A549 (cell line): Measurements from ENCODE around the gene MEDAG. TPM values are rescaled to one million over a fixed set of nuclear protein-coding genes. Genes with fewer than 3 reads are reported as not detected.

ENCODE experiments used
- ATAC-seq, 2 experiments: fragments of 200-7000 bp in 1 of 2; fragments of >200 bp in 1 of 2; cut with Nextera tagmentation in 1 of 2; cut with Tn5 transposase in 1 of 2; 3 replicates each; pipeline versions ENCODE4 v1.8.0 to v1.9.1; 2018 to 2020; ENCODE audit warnings: mild to moderate bottlenecking in 1 of 2, moderate library complexity in 1 of 2
- CTCF ChIA-PET: fragments of 300-600 bp; sonication (Branson Sonifier 250); formaldehyde crosslinking; extraction: SDS; loops from one replicate; lab custom pipeline; 2021; ENCODE audit warnings: antibody characterized with exemption, inconsistent platforms; lab: Yijun Ruan, JAX
- POLR2A ChIA-PET: fragments of 350-600 bp; formaldehyde crosslinking; extraction: SDS; loops from one replicate; lab custom pipeline; 2021; ENCODE audit warnings: antibody characterized with exemption, inconsistent platforms; lab: Yijun Ruan, JAX
- DNase-seq, 2 experiments: peaks; one replicate each; pipeline versions ENCODE4 v3.0.0 to v3.0.0-alpha.2; 2011 to 2016; ENCODE audit warnings: low read depth in 1 of 2, low spot score in 1 of 2
- FAIRE-seq: peaks from 2 replicates; lab custom pipeline; 2011; peaks lifted over from hg19 to GRCh38; lab: Jason Lieb, UNC
- H3K27ac ChIP-seq, 2 experiments: fragments of >200 bp; sonication (Bioruptor Twin); formaldehyde crosslinking; 3 replicates each; pipeline ENCODE4 v1.5.1; 2016 to 2017
- H3K4me1 ChIP-seq: fragments of >200 bp; sonication (Bioruptor Twin); formaldehyde crosslinking; 3 replicates; pipeline ENCODE4 v1.6.1; 2016
- H3K4me2 ChIP-seq: fragments of >200 bp; sonication (Bioruptor Twin); formaldehyde crosslinking; 3 replicates; pipeline ENCODE4 v1.6.1; 2016
- H3K4me3 ChIP-seq: fragments of >200 bp; sonication (Bioruptor Twin); formaldehyde crosslinking; 3 replicates; pipeline ENCODE4 v1.5.1; 2016
- H3K9me3 ChIP-seq: fragments of >200 bp; sonication (Bioruptor Twin); formaldehyde crosslinking; 3 replicates; pipeline ENCODE4 v1.6.1; 2016
- CBX8 ChIP-seq: fragments of 200-600 bp; sonication (generic); IDR thresholded peaks from 2 replicates; pipeline ENCODE4 v1.6.1; 2016
- CEBPB ChIP-seq, 2 experiments: fragments of >200 bp in 1 of 2; sonication (Bioruptor Twin) in 1 of 2; formaldehyde crosslinking in 1 of 2; IDR thresholded peaks; 2 replicates each; pipeline ENCODE4 v1.6.1; 2012 to 2016
- HDAC2 ChIP-seq: fragments of 200-600 bp; sonication (generic); IDR thresholded peaks from 2 replicates; pipeline ENCODE4 v1.6.1; 2016
- HOXA7 ChIP-seq: fragments of 250-450 bp; sonication (Bioruptor Pico); IDR thresholded peaks from 2 replicates; pipeline ENCODE4 v1.5.0; 2020; ENCODE audit warnings: mild to moderate bottlenecking, moderate library complexity
- HOXB13 ChIP-seq: fragments of 250-450 bp; sonication (Bioruptor Pico); IDR thresholded peaks from 2 replicates; pipeline ENCODE4 v1.5.0; 2020; ENCODE audit warnings: low read depth, mild to moderate bottlenecking, moderate library complexity
- HOXB5 ChIP-seq: fragments of 250-450 bp; sonication (Bioruptor Pico); IDR thresholded peaks from 2 replicates; pipeline ENCODE4 v1.5.0; 2020; ENCODE audit warnings: mild to moderate bottlenecking, moderate library complexity
- NPAS2 ChIP-seq: fragments of 250-450 bp; sonication (Bioruptor Pico); IDR thresholded peaks from 2 replicates; pipeline ENCODE4 v1.8.0; 2022; ENCODE audit warnings: mild to moderate bottlenecking, moderate library complexity, borderline replicate concordance
- NR3C1 ChIP-seq: fragments of >200 bp; sonication (Bioruptor Twin); formaldehyde crosslinking; IDR thresholded peaks from 3 replicates; pipeline ENCODE4 v1.6.1; 2017
- POLR2A ChIP-seq: IDR thresholded peaks from 2 replicates; pipeline ENCODE4 v1.6.1; 2012; ENCODE audit warnings: mild to moderate bottlenecking, low read length
- RAD21 ChIP-seq, 2 experiments: fragments of >200 bp in 1 of 2; sonication (Bioruptor Twin) in 1 of 2; formaldehyde crosslinking in 1 of 2; IDR thresholded peaks in 1 of 2; conservative IDR thresholded peaks in 1 of 2; 2 replicates in 1 of 2; 3 replicates in 1 of 2; pipeline ENCODE4 v1.6.1; 2012 to 2018; ENCODE audit warnings: inconsistent platforms in 1 of 2
- RARB ChIP-seq: fragments of 250-450 bp; sonication (Bioruptor Pico); IDR thresholded peaks from 2 replicates; pipeline ENCODE4 v1.8.0; 2021; ENCODE audit warnings: mild to moderate bottlenecking, moderate library complexity
- RFX5 ChIP-seq: fragments of 450-650 bp; IDR thresholded peaks from 2 replicates; pipeline ENCODE4 v1.7.1; 2014; ENCODE audit warnings: antibody characterized with exemption, mild to moderate bottlenecking, moderate library complexity
- RNF2 ChIP-seq: fragments of 200-600 bp; sonication (generic); IDR thresholded peaks from 2 replicates; pipeline ENCODE4 v1.6.1; 2016; ENCODE audit warnings: low read depth, mild to moderate bottlenecking, antibody characterized with exemption, moderate library complexity, borderline replicate concordance
- TFCP2L1 ChIP-seq: fragments of 250-450 bp; sonication (Bioruptor Pico); IDR thresholded peaks from 2 replicates; pipeline ENCODE4 v1.5.0; 2021; ENCODE audit warnings: mild to moderate bottlenecking
- TP53 ChIP-seq: fragments of 250-450 bp; sonication (Bioruptor Pico); IDR thresholded peaks from 2 replicates; pipeline ENCODE4 v1.5.0; 2021; ENCODE audit warnings: mild to moderate bottlenecking, moderate library complexity
- WGBS: methylation state at CpG from one replicate; pipeline ENCODE4 v1.1.6; 2017; ENCODE audit errors: missing lambda C conversion rate; 5-methylcytosine and 5-hydroxymethylcytosine counted together
- polyA plus RNA-seq, 4 experiments: library from polyadenylated mRNA; depleted of rRNA in 3 of 4; stranded (reverse); fragments of >200 nt; fragmentation: RNase III in 1 of 4; extraction: RNeasy Plus Mini Kit Qiagen cat#74134 plus additional on column Dnase treatment in 1 of 4; gene quantifications; 2 replicates in 3 of 4; 3 replicates in 1 of 4; pipeline ENCODE4 v1.2.3, GENCODE V29; 2011 to 2017
- TF ChIP-seq, protein P1 (sequence below): IDR thresholded peaks from 2 replicates; pipeline ENCODE4 v1.6.1; 2012
- TF ChIP-seq, protein P2 (sequence below): fragments of >200 bp; sonication (Bioruptor Twin); formaldehyde crosslinking; IDR thresholded peaks from 3 replicates; pipeline ENCODE4 v1.5.1; 2016
- TF ChIP-seq, protein P3 (sequence below): IDR thresholded peaks from 2 replicates; pipeline ENCODE4 v1.6.1; 2012

The MEDAG gene
- polyA plus RNA-seq, 2 of the 4 experiments (the other 2 are of a cell fraction), result 0.21 TPM; not detected in 1

GRCh38 chr13:30971575-30971974, 65.5 kb downstream of the MEDAG start (continued):
- TF ChIP-seq RFX5, result no peak
- no peak for TF ChIP-seq RARB (CRISPR knock-in tag)

GRCh38 chr13:30972888-30973377, 66.9 kb downstream of the MEDAG start:
- Histone ChIP-seq H3K4me3 (no peak overlapping the region), H3K4me2 (no peak overlapping the region)
- TF ChIP-seq TP53 (CRISPR knock-in tag), result no peak
- TF ChIP-seq CBX8, result no peak
- no peak for TF ChIP-seq TFCP2L1 (CRISPR knock-in tag)
- no peak for TF ChIP-seq POLR2A
- TF ChIP-seq, protein P1, sequence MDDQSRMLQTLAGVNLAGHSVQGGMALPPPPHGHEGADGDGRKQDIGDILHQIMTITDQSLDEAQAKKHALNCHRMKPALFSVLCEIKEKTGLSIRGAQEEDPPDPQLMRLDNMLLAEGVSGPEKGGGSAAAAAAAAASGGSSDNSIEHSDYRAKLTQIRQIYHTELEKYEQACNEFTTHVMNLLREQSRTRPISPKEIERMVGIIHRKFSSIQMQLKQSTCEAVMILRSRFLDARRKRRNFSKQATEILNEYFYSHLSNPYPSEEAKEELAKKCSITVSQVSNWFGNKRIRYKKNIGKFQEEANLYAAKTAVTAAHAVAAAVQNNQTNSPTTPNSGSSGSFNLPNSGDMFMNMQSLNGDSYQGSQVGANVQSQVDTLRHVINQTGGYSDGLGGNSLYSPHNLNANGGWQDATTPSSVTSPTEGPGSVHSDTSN, result no peak
- TF ChIP-seq, protein P2, sequence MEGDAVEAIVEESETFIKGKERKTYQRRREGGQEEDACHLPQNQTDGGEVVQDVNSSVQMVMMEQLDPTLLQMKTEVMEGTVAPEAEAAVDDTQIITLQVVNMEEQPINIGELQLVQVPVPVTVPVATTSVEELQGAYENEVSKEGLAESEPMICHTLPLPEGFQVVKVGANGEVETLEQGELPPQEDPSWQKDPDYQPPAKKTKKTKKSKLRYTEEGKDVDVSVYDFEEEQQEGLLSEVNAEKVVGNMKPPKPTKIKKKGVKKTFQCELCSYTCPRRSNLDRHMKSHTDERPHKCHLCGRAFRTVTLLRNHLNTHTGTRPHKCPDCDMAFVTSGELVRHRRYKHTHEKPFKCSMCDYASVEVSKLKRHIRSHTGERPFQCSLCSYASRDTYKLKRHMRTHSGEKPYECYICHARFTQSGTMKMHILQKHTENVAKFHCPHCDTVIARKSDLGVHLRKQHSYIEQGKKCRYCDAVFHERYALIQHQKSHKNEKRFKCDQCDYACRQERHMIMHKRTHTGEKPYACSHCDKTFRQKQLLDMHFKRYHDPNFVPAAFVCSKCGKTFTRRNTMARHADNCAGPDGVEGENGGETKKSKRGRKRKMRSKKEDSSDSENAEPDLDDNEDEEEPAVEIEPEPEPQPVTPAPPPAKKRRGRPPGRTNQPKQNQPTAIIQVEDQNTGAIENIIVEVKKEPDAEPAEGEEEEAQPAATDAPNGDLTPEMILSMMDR, result no peak
- no peak for TF ChIP-seq HDAC2
- TF ChIP-seq NPAS2 (CRISPR knock-in tag), result no peak
- TF ChIP-seq HOXB5 (CRISPR knock-in tag), result no peak
- TF ChIP-seq RNF2, result no peak
- no peak for TF ChIP-seq HOXB13
- TF ChIP-seq, all 56 proteins: peak for 0
- FAIRE-seq, result no peak
- POLR2A ChIA-PET, result no interaction called here
- 3% methylated on average over 1 of the region's 1 CpG for WGBS
- Histone ChIP-seq H3K9me3 (no peaks in the 10 kb centered on the region), H3K27ac (no peak overlapping the region), H3K4me1 (peaks cover 6% of the 10 kb centered on the region)
- DNase-seq, result no peak
- CTCF ChIA-PET, result no interaction called here
- no peak for ATAC-seq

DNA sequence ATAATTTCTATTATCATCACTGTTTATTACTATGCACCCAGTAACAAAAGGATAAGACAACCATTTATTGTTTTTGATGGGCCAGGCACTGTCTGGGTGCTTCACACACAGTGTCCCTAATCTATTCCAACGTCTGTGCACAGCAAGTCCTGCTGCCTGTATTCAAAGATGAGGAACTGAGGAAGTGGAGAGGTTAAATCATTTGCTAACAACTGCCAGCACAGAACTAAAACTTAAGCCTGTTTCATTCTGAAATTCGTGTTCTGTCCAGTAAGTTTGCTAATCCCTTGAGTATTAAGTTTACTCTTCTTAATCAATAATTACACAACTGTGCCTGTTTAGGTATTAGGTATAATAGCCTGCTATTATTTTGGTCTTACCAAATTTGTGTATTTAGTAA, 68.3 kb downstream of the MEDAG start:
- Histone ChIP-seq H3K4me3 (no peak overlapping the region), H3K4me2 (no peak overlapping the region), H3K9me3 (no peaks in the 10 kb centered on the region), H3K4me1 (peaks cover 17% of the 10 kb centered on the region), H3K27ac (no peak overlapping the region)
- DNase-seq (no peak), FAIRE-seq (no peak)
- TF ChIP-seq NR3C1 (no peak), RAD21 (conservative IDR thresholded peaks at IDR 0.05 in 1 of 2, IDR thresholded peaks at IDR 0.05 in 1 of 2) (no peak), TFCP2L1 (CRISPR knock-in tag) (no peak), RFX5 (no peak), HOXA7 (CRISPR knock-in tag) (no peak), CEBPB (IDR thresholded peaks at IDR 0.05) (no peak), RNF2 (no peak)
- TF ChIP-seq, protein P3, sequence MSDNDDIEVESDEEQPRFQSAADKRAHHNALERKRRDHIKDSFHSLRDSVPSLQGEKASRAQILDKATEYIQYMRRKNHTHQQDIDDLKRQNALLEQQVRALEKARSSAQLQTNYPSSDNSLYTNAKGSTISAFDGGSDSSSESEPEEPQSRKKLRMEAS, result no peak
- TF ChIP-seq, all 56 proteins: peak for 0
- no peak for ATAC-seq
- POLR2A ChIA-PET, result no interaction called here
- WGBS, result 14% methylated on average over 2 of the region's 2 CpGs
- CTCF ChIA-PET, result no interaction called here

Other genes with a start within 250 kb of the MEDAG start
- gene ALOX5AP, start 170.7 kb upstream of the MEDAG start, polyA plus RNA-seq (2011; rRNA removed), result 2.8 and 3.4 TPM in 2 replicates
- gene ALOX5AP, start 170.7 kb upstream of the MEDAG start, polyA plus RNA-seq (2017; fragmentation: RNase III; extraction: RNeasy Plus Mini Kit Qiagen cat#74134 plus additional on column Dnase treatment), result 2.3 to 3.1 TPM (median 2.6 TPM) in 3 replicates
- gene TEX26, start 26.4 kb downstream of the MEDAG start, polyA plus RNA-seq (2011; rRNA removed), result not detected in 2 replicates
- gene TEX26, start 26.4 kb downstream of the MEDAG start, polyA plus RNA-seq (2017; fragmentation: RNase III; extraction: RNeasy Plus Mini Kit Qiagen cat#74134 plus additional on column Dnase treatment), result not detected in 3 replicates